GM19043 (cell line): ENCODE data around the gene KLK6.

Source experiments
- ATAC-seq: cut with Tn5 transposase; IDR thresholded peaks from one replicate; pipeline ENCODE4 v1.9.1; 2021; ENCODE audit warnings: low read depth; ENCODE audit not compliant: unreplicated experiment

The KLK6 gene

GRCh38 chr19:50959731-50960500, 9.5 kb downstream of the KLK6 start:
- ATAC-seq, result no peak

- ATAC-seq, result no peak
Measured at GRCh38 chr19:50957587-50957986, 11.8 kb downstream of the KLK6 start.

- ATAC-seq, result no peak
Measured at GRCh38 chr19:50952910-50953309, 16.5 kb downstream of the KLK6 start, which contains the start of gene KLK5. TSS of gene KLK5 (minus strand) at chr19:50953038. CDS start at chr19:50952657, 381 bp downstream.

- ATAC-seq, result no peak
Measured at GRCh38 chr19:50949861-50950260, 19.5 kb downstream of the KLK6 start.

- no peak for ATAC-seq
Measured at GRCh38 chr19:50947123-50947522, 22.3 kb downstream of the KLK6 start.

- ATAC-seq, result no peak
Measured at GRCh38 chr19:50944795-50945194, 24.6 kb downstream of the KLK6 start.

- no peak for ATAC-seq
Measured at GRCh38 chr19:50943074-50943828, 26.1 kb downstream of the KLK6 start.

GRCh38 chr19:50939596-50939995, 29.8 kb downstream of the KLK6 start:
- no peak for ATAC-seq

GRCh38 chr19:50933640-50934039, 35.8 kb downstream of the KLK6 start:
- no peak for ATAC-seq

GRCh38 chr19:50932690-50933083, 36.7 kb downstream of the KLK6 start:
- no peak for ATAC-seq

- ATAC-seq, result no peak
Measured at GRCh38 chr19:50932018-50932689, 37.2 kb downstream of the KLK6 start.

GRCh38 chr19:50931023-50931422, 38.4 kb downstream of the KLK6 start:
- ATAC-seq, result no peak

- ATAC-seq, result no peak
Measured at GRCh38 chr19:50928831-50929230, 40.6 kb downstream of the KLK6 start.

- no peak for ATAC-seq
Measured at GRCh38 chr19:50926144-50926543, 43.2 kb downstream of the KLK6 start.

GRCh38 chr19:50925734-50926133, 43.7 kb downstream of the KLK6 start:
- ATAC-seq, result no peak

- ATAC-seq, result no peak
Measured at GRCh38 chr19:50924586-50924985, 44.8 kb downstream of the KLK6 start.

GRCh38 chr19:50922317-50922853, 47.0 kb downstream of the KLK6 start:
- ATAC-seq, result no peak

GRCh38 chr19:50921426-50922316, 47.7 kb downstream of the KLK6 start:
- ATAC-seq, result no peak

GRCh38 chr19:50916069-50916468, 53.3 kb downstream of the KLK6 start:
- ATAC-seq, result no peak
